GM12892 (cell line): Measurements from ENCODE around the gene PAPPA.

Experiments
- POLR2A ChIP-seq: IDR thresholded peaks from 2 replicates; pipeline ENCODE4 v1.6.1; 2011; ENCODE audit warnings: low read depth, low read length, control low read depth
- POLR2AphosphoS5 ChIP-seq: IDR thresholded peaks from 2 replicates; pipeline ENCODE4 v1.6.1; 2011; ENCODE audit warnings: low read depth, low read length, control low read depth

- TF ChIP-seq POLR2A (no peak), POLR2AphosphoS5 (no peak)
Observed at GRCh38 chr9:116133163-116133562, 20.4 kb upstream of the PAPPA start.
